IPS-20b (cell line): ENCODE data around the gene FTHL17.

Source experiments
- H3K27ac ChIP-seq: one replicate; pipeline ENCODE4 v1.5.1; 2013; ENCODE audit warnings: low read length
- H3K27me3 ChIP-seq: 2 replicates; pipeline ENCODE4 v1.6.1; 2013; ENCODE audit warnings: mild to moderate bottlenecking, low read length, inconsistent platforms; ENCODE audit not compliant: insufficient read depth
- H3K36me3 ChIP-seq: 2 replicates; pipeline ENCODE4 v1.6.1; 2013; ENCODE audit warnings: low read depth, mild to moderate bottlenecking, inconsistent platforms, low read length, moderate library complexity; ENCODE audit not compliant: insufficient read depth
- H3K4me1 ChIP-seq: 2 replicates; pipeline ENCODE4 v1.6.1; 2013; ENCODE audit warnings: mild to moderate bottlenecking, control low read depth, inconsistent platforms, low read length, moderate library complexity; ENCODE audit not compliant: insufficient read depth
- H3K4me3 ChIP-seq: 2 replicates; pipeline ENCODE4 v1.5.1; 2013; ENCODE audit warnings: mild to moderate bottlenecking, low read length, inconsistent platforms
- H3K9ac ChIP-seq: 2 replicates; pipeline ENCODE4 v1.6.1; 2013; ENCODE audit warnings: low read depth, mild to moderate bottlenecking, inconsistent platforms, low read length, moderate library complexity
- H3K9me3 ChIP-seq: 2 replicates; pipeline ENCODE4 v1.6.1; 2013; ENCODE audit warnings: mild to moderate bottlenecking, low read depth, low read length, inconsistent platforms; ENCODE audit not compliant: insufficient read depth

Gene FTHL17

GRCh38 chrX:31071725-31072124, at the start of gene FTHL17:
Gene FTHL17 (minus strand): TSS chrX:31072041. CDS start chrX:31071953, 88 bp downstream.
- Histone ChIP-seq H3K9me3 (0 out of 2 replicates have a peak, but pooled peaks cover 5% of the 10 kb centered on the region), H3K36me3 (no peaks in the 10 kb centered on the region), H3K27ac (no peak within 1 kb of the TSS), H3K9ac (no peak within 1 kb of the TSS), H3K4me1 (no peaks in the 10 kb centered on the region), H3K27me3 (no peaks in the 10 kb centered on the region), H3K4me3 (no peak within 1 kb of the TSS)

- Histone ChIP-seq H3K9ac (no peak overlapping the region), H3K36me3 (no peaks in the 10 kb centered on the region), H3K9me3 (no peaks in the 10 kb centered on the region), H3K4me1 (no peaks in the 10 kb centered on the region), H3K27ac (no peak overlapping the region), H3K27me3 (no peaks in the 10 kb centered on the region), H3K4me3 (no peak overlapping the region)
Observed at GRCh38 chrX:31117266-31117665, 45.4 kb upstream of the FTHL17 start.

- Histone ChIP-seq H3K9ac (no peak overlapping the region), H3K27ac (no peak overlapping the region), H3K4me1 (no peaks in the 10 kb centered on the region), H3K36me3 (no peaks in the 10 kb centered on the region), H3K9me3 (no peaks in the 10 kb centered on the region), H3K4me3 (no peak overlapping the region), H3K27me3 (no peaks in the 10 kb centered on the region)
Observed at GRCh38 chrX:31115398-31115797, 43.6 kb upstream of the FTHL17 start.

- Histone ChIP-seq H3K4me3 (no peak overlapping the region), H3K36me3 (no peaks in the 10 kb centered on the region), H3K9ac (no peak overlapping the region), H3K4me1 (no peaks in the 10 kb centered on the region), H3K27me3 (no peaks in the 10 kb centered on the region), H3K27ac (no peak overlapping the region), H3K9me3 (no peaks in the 10 kb centered on the region)
Observed at GRCh38 chrX:31114858-31115257, 43.0 kb upstream of the FTHL17 start.

- no peaks in the 10 kb centered on the region for H3K4me1 ChIP-seq
- no peak overlapping the region for H3K9ac ChIP-seq
- H3K27ac ChIP-seq = no peak overlapping the region
- H3K36me3 ChIP-seq = no peaks in the 10 kb centered on the region
- H3K27me3 ChIP-seq = no peaks in the 10 kb centered on the region
- H3K4me3 ChIP-seq = no peak overlapping the region
- H3K9me3 ChIP-seq = no peaks in the 10 kb centered on the region
Observed at GRCh38 chrX:31112226-31112999, 40.6 kb upstream of the FTHL17 start.

GRCh38 chrX:31110657-31111056, 38.8 kb upstream of the FTHL17 start:
- no peak overlapping the region for H3K27ac ChIP-seq
- H3K9ac ChIP-seq = no peak overlapping the region

GRCh38 chrX:31099536-31100090, 27.8 kb upstream of the FTHL17 start:
- Histone ChIP-seq H3K36me3 (no peaks in the 10 kb centered on the region), H3K27ac (no peak overlapping the region), H3K4me1 (no peaks in the 10 kb centered on the region), H3K4me3 (no peak overlapping the region), H3K9ac (no peak overlapping the region), H3K9me3 (no peaks in the 10 kb centered on the region), H3K27me3 (no peaks in the 10 kb centered on the region)

More at GRCh38 chrX:31110657-31111056, 38.8 kb upstream of the FTHL17 start:
- Histone ChIP-seq H3K27me3 (no peaks in the 10 kb centered on the region), H3K4me1 (no peaks in the 10 kb centered on the region), H3K36me3 (no peaks in the 10 kb centered on the region), H3K4me3 (no peak overlapping the region), H3K9me3 (no peaks in the 10 kb centered on the region)

- H3K4me3 ChIP-seq = no peak overlapping the region
- H3K4me1 ChIP-seq = no peaks in the 10 kb centered on the region
- H3K9ac ChIP-seq = no peak overlapping the region
- no peaks in the 10 kb centered on the region for H3K27me3 ChIP-seq
- no peak overlapping the region for H3K27ac ChIP-seq
- H3K36me3 ChIP-seq = no peaks in the 10 kb centered on the region
- H3K9me3 ChIP-seq = no peaks in the 10 kb centered on the region
Observed at GRCh38 chrX:31098079-31098478, 26.2 kb upstream of the FTHL17 start.

GRCh38 chrX:31093639-31093975, 21.8 kb upstream of the FTHL17 start:
- H3K27me3 ChIP-seq = no peaks in the 10 kb centered on the region
- H3K9me3 ChIP-seq = no peaks in the 10 kb centered on the region
- no peak overlapping the region for H3K9ac ChIP-seq
- H3K27ac ChIP-seq = no peak overlapping the region
- H3K4me1 ChIP-seq = no peaks in the 10 kb centered on the region
- H3K4me3 ChIP-seq = no peak overlapping the region
- no peaks in the 10 kb centered on the region for H3K36me3 ChIP-seq

GRCh38 chrX:31092970-31093638, 21.3 kb upstream of the FTHL17 start:
- no peak overlapping the region for H3K9ac ChIP-seq
- H3K4me1 ChIP-seq = no peaks in the 10 kb centered on the region
- no peaks in the 10 kb centered on the region for H3K9me3 ChIP-seq
- H3K4me3 ChIP-seq = no peak overlapping the region
- H3K36me3 ChIP-seq = no peaks in the 10 kb centered on the region
- no peaks in the 10 kb centered on the region for H3K27me3 ChIP-seq
- H3K27ac ChIP-seq = no peak overlapping the region

- H3K4me3 ChIP-seq = no peak overlapping the region
- no peak overlapping the region for H3K27ac ChIP-seq
- no peak overlapping the region for H3K9ac ChIP-seq
- H3K27me3 ChIP-seq = no peaks in the 10 kb centered on the region
- H3K36me3 ChIP-seq = no peaks in the 10 kb centered on the region
- no peaks in the 10 kb centered on the region for H3K9me3 ChIP-seq
- H3K4me1 ChIP-seq = no peaks in the 10 kb centered on the region
Observed at GRCh38 chrX:31092476-31092875, 20.6 kb upstream of the FTHL17 start.

GRCh38 chrX:31091819-31092218, 20.0 kb upstream of the FTHL17 start:
- Histone ChIP-seq H3K4me1 (no peaks in the 10 kb centered on the region), H3K9ac (no peak overlapping the region), H3K27me3 (no peaks in the 10 kb centered on the region), H3K27ac (no peak overlapping the region), H3K4me3 (no peak overlapping the region), H3K9me3 (no peaks in the 10 kb centered on the region), H3K36me3 (no peaks in the 10 kb centered on the region)
